HL-60 (cell line): ENCODE data around the gene CRIM1.

Source experiments
- DNase-seq, 2 experiments: peaks; one replicate each; pipeline ENCODE4 v3.0.0-alpha.2; 2010 to 2020; ENCODE audit warnings: low read depth in 1 of 2, low spot score in 1 of 2
- H3K27ac ChIP-seq: fragments of 250-450 bp; sonication (Bioruptor Pico); replicated peaks from 2 replicates; pipeline ENCODE4 v1.5.1; 2020; ENCODE audit warnings: mild to moderate bottlenecking, moderate library complexity
- H3K27me3 ChIP-seq: fragments of 250-450 bp; sonication (Bioruptor Pico); 2 replicates; pipeline ENCODE4 v1.5.1; 2021; ENCODE audit warnings: mild to moderate bottlenecking, moderate library complexity; ENCODE audit not compliant: insufficient read depth, poor library complexity, severe bottlenecking
- H3K4me3 ChIP-seq: replicated peaks from 2 replicates; pipeline ENCODE4 v1.5.1; 2011; ENCODE audit warnings: mild to moderate bottlenecking, control low read depth, low read length; ENCODE audit not compliant: insufficient read depth
- CTCF ChIP-seq: IDR thresholded peaks from one replicate; pipeline ENCODE4 v1.5.1; 2011; ENCODE audit warnings: low read length, control low read depth, inconsistent platforms; ENCODE audit not compliant: insufficient read depth
- GABPA ChIP-seq: IDR thresholded peaks from 2 replicates; pipeline ENCODE4 v1.6.1; 2012; ENCODE audit warnings: low read depth
- POLR2AphosphoS5 ChIP-seq: IDR thresholded peaks from 2 replicates; pipeline ENCODE4 v1.6.1; 2012; ENCODE audit warnings: low read depth
- REST ChIP-seq: IDR thresholded peaks from 2 replicates; pipeline ENCODE4 v1.6.1; 2012; ENCODE audit warnings: low read depth; ENCODE audit not compliant: insufficient replicate concordance
- SPI1 ChIP-seq: IDR thresholded peaks from 2 replicates; pipeline ENCODE4 v1.6.1; 2012; ENCODE audit warnings: low read depth, mild to moderate bottlenecking, borderline replicate concordance

Gene CRIM1

GRCh38 chr2:36483290-36483689, 127.7 kb downstream of the CRIM1 start:
- H3K27ac ChIP-seq: no peak overlapping the region

GRCh38 chr2:36484454-36484853, 128.9 kb downstream of the CRIM1 start:
- no peak overlapping the region for H3K4me3 ChIP-seq
- TF ChIP-seq REST (no peak), CTCF (no peak), SPI1 (no peak), GABPA (no peak), POLR2AphosphoS5 (no peak)
- no peak overlapping the region for H3K27ac ChIP-seq
- no peaks in the 10 kb centered on the region for H3K27me3 ChIP-seq
- DNase-seq: no peak

More at GRCh38 chr2:36483290-36483689, 127.7 kb downstream of the CRIM1 start:
- no peak for DNase-seq
- no peak for TF ChIP-seq CTCF
- TF ChIP-seq GABPA: no peak
- Histone ChIP-seq H3K4me3 (no peak overlapping the region), H3K27me3 (no peaks in the 10 kb centered on the region)

GRCh38 chr2:36485521-36485920, 129.9 kb downstream of the CRIM1 start:
- H3K4me3 ChIP-seq: no peak overlapping the region
- H3K27me3 ChIP-seq: no peaks in the 10 kb centered on the region
- H3K27ac ChIP-seq: no peak overlapping the region
- DNase-seq: no peak
- TF ChIP-seq GABPA: no peak
- no peak for TF ChIP-seq REST
- TF ChIP-seq SPI1: no peak
- TF ChIP-seq CTCF: no peak
- no peak for TF ChIP-seq POLR2AphosphoS5

- H3K27ac ChIP-seq: no peak overlapping the region
- no peak for TF ChIP-seq POLR2AphosphoS5
- no peak for TF ChIP-seq SPI1
- no peak for TF ChIP-seq REST
- no peak for TF ChIP-seq CTCF
- TF ChIP-seq GABPA: no peak
- no peak overlapping the region for H3K4me3 ChIP-seq
- H3K27me3 ChIP-seq: no peaks in the 10 kb centered on the region
- no peak for DNase-seq
Measured at GRCh38 chr2:36486521-36487044, 131.0 kb downstream of the CRIM1 start.
